Measurements from ENCODE around the gene SST. TPM values are rescaled to one million over a fixed set of nuclear protein-coding genes. Genes with fewer than 3 reads are reported as not detected.
A peak's percentile ranks its signal among the peaks of the same experiment; 100 is the strongest.

SST gene
- total and polyA plus RNA-seq, 2 of the 13 experiments (the other 11 are each of a cell fraction or from before 2014, with no cell fraction given), result not detected

DNA sequence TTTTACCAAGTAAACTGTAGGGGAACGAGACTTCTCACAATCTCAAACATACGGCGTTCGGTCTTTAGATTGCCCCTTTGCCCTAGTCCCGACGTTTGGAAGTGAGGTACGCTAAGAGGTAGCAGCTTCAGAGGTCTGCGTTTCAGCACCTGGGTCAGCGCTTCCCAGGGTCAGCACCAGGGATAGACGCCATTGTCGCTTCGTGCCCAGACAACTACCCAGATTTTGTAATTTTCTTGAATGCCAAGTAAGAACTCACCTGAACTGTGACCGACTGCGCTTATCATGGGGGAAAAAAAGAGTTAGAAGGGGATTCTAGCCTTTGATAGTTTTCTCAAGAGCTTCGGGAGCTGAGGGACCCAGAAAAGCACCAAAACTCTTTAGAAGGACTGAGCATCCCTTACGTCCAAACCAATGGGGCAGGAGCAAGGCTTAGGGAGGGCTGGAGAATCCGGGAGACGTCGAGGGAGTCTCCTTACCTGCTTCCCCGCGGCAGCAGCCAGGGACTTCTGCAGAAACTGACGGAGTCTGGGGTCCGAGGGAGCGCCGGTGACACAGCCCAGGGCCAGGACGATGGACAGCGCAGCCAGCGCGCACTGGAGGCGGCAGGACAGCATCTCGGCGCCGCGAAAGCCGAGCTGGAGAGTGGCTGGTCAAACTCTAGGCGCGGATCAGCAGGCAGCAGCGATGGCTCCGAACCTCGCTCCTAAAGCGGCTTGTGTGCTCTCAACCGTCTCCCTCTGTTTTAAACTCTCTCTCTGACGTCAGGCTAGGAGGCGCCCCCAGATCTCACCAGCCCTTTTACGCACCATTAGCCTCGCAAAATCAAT, at the start of gene SST (continued):
- peak; percentile 78 for TF ChIP-seq PATZ1 (CRISPR knock-in tag; IDR thresholded peaks at IDR 0.05)
- TF ChIP-seq JUND (CRISPR knock-in tag; IDR thresholded peaks at IDR 0.05), result 0 out of 2 replicates have a peak, but pooled peaks have one; percentile 21
- no peak for TF ChIP-seq THYN1 (CRISPR knock-in tag; IDR thresholded peaks at IDR 0.05; ENCODE audit: borderline replicate concordance, low read depth)
- peak; percentile 97 for TF ChIP-seq ZSCAN12 (CRISPR knock-in tag; IDR thresholded peaks at IDR 0.05)
- TF ChIP-seq ZNF205 (CRISPR knock-in tag; IDR thresholded peaks at IDR 0.05), result peak; percentile 95
- TF ChIP-seq SAFB2 (CRISPR knock-in tag; IDR thresholded peaks at IDR 0.05; ENCODE audit: borderline replicate concordance, low read depth), result 0 out of 2 replicates have a peak, but pooled peaks have one; percentile 77
- TF ChIP-seq SNAPC2 (CRISPR knock-in tag; IDR thresholded peaks at IDR 0.05), result peak; percentile 75; the same call in 1 of the 2 replicates
- TF ChIP-seq, protein P1, sequence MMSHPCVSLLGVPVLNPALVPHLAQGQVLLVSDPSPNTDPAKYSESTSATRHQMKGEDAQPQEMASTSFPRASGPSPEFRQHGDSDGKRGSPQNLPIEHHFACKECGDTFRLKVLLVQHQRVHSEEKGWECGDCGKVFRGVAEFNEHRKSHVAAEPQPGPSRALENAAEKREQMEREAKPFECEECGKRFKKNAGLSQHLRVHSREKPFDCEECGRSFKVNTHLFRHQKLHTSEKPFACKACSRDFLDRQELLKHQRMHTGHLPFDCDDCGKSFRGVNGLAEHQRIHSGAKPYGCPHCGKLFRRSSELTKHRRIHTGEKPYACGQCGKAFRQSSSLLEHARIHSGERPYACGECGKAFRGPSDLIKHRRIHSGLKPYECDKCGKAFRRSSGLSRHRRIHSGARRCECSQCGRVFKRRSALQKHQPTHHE (CRISPR knock-in tag; IDR thresholded peaks at IDR 0.05; ENCODE audit: borderline replicate concordance), result peak; percentile 78
- TF ChIP-seq ELF1 (CRISPR knock-in tag; IDR thresholded peaks at IDR 0.05), result peak; percentile 59
- TF ChIP-seq, protein P2, sequence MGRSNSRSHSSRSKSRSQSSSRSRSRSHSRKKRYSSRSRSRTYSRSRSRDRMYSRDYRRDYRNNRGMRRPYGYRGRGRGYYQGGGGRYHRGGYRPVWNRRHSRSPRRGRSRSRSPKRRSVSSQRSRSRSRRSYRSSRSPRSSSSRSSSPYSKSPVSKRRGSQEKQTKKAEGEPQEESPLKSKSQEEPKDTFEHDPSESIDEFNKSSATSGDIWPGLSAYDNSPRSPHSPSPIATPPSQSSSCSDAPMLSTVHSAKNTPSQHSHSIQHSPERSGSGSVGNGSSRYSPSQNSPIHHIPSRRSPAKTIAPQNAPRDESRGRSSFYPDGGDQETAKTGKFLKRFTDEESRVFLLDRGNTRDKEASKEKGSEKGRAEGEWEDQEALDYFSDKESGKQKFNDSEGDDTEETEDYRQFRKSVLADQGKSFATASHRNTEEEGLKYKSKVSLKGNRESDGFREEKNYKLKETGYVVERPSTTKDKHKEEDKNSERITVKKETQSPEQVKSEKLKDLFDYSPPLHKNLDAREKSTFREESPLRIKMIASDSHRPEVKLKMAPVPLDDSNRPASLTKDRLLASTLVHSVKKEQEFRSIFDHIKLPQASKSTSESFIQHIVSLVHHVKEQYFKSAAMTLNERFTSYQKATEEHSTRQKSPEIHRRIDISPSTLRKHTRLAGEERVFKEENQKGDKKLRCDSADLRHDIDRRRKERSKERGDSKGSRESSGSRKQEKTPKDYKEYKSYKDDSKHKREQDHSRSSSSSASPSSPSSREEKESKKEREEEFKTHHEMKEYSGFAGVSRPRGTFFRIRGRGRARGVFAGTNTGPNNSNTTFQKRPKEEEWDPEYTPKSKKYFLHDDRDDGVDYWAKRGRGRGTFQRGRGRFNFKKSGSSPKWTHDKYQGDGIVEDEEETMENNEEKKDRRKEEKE (IDR thresholded peaks at IDR 0.05), result no peak
- peak; percentile 64; the same call in 1 of the 2 replicates for TF ChIP-seq ZNF350 (CRISPR knock-in tag; IDR thresholded peaks at IDR 0.05; ENCODE audit: borderline replicate concordance, low read depth)
- no peak for TF ChIP-seq NR1H2 (CRISPR knock-in tag; IDR thresholded peaks at IDR 0.05; ENCODE audit: borderline replicate concordance, low read depth)
- TF ChIP-seq ZNF703 (CRISPR knock-in tag; IDR thresholded peaks at IDR 0.05; ENCODE audit: borderline replicate concordance), result peak; percentile 87; the same call in 1 of the 2 replicates
- TF ChIP-seq, protein P3, sequence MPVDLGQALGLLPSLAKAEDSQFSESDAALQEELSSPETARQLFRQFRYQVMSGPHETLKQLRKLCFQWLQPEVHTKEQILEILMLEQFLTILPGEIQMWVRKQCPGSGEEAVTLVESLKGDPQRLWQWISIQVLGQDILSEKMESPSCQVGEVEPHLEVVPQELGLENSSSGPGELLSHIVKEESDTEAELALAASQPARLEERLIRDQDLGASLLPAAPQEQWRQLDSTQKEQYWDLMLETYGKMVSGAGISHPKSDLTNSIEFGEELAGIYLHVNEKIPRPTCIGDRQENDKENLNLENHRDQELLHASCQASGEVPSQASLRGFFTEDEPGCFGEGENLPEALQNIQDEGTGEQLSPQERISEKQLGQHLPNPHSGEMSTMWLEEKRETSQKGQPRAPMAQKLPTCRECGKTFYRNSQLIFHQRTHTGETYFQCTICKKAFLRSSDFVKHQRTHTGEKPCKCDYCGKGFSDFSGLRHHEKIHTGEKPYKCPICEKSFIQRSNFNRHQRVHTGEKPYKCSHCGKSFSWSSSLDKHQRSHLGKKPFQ (CRISPR knock-in tag; IDR thresholded peaks at IDR 0.05; ENCODE audit: insufficient replicate concordance), result peak; percentile 94
- TF ChIP-seq GABPA (IDR thresholded peaks at IDR 0.05; ENCODE audit: low read depth, low read length), result no peak
- peak; percentile 32; the same call in 1 of the 2 replicates for TF ChIP-seq GABPA (CRISPR knock-in tag; IDR thresholded peaks at IDR 0.05; ENCODE audit: low read depth)
- no peak for TF ChIP-seq ZNF260 (CRISPR knock-in tag; IDR thresholded peaks at IDR 0.05; ENCODE audit: borderline replicate concordance, low read depth)
- TF ChIP-seq ZSCAN22 (CRISPR knock-in tag; IDR thresholded peaks at IDR 0.05), result no peak
- no peak for TF ChIP-seq YY1 (IDR thresholded peaks at IDR 0.05; ENCODE audit: insufficient read depth, insufficient replicate concordance, low read depth, low read length)
- peak; percentile 54; the same call in 1 of the 2 replicates for TF ChIP-seq ZNF224 (CRISPR knock-in tag; IDR thresholded peaks at IDR 0.05)
- TF ChIP-seq CENPT (CRISPR knock-in tag; IDR thresholded peaks at IDR 0.05; ENCODE audit: low read depth), result 0 out of 2 replicates have a peak, but pooled peaks have one; percentile 83

Data from HepG2 (cell line).